ENCODE data around the gene CAMK2G.
"Not testable (repeated sequence)": the region's sequence is repeated elsewhere in the genome, so short reads cannot be mapped to it uniquely, and the experiment has no call there.

Gene CAMK2G

GRCh38 chr10:73809061-73809818 lies 65.1 kb downstream of the CAMK2G start:
- no peak for DNase-seq

DNA sequence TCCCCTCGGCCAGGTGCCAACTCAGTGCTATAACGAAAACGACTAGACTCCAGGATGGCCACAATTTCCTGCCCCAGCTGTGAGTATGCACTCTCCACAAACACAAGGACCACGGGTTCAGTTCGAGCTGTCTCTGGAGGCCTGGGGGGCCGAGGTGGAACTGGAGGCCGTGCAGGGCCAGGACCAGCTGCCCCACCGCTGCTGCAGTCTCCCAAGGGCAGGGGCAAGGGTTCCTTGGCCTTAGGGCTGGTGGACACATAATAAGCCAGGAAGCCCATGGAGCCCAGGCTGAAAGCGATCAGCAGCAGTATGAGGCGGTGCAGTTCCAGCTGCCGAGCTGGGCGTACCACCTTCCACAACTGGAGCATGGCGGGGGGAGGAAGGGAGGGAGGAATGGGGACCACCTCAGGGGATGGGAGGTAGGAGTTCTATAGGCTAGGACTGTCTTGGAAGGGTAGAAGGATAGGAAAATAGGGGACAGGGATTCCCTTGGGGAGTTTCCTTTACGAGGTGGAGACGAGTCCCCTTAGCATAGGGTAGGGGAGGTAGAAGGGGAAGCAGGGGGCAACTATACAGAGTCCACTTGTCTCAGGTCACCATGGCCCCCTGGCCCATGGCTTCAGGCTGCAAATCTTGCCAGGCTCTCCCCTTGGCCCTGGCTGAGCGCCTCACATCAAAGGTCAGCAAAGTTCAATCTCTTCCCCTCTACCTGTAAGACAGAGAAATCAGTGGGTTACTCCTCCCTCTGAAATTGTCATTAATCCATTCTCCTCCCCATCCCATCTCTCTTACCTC lies 66.1 kb downstream of the CAMK2G start:
- DNase-seq = no peak

GRCh38 chr10:73807471-73807870 lies 66.9 kb downstream of the CAMK2G start:
- no peak for DNase-seq

GRCh38 chr10:73806176-73806950 lies 68.0 kb downstream of the CAMK2G start:
- no peak for DNase-seq

- DNase-seq = no peak
These were observed 70.6 kb downstream of the CAMK2G start for GRCh38 chr10:73803680-73804286.

GRCh38 chr10:73802276-73802991 lies 71.9 kb downstream of the CAMK2G start:
- no peak for DNase-seq

DNA sequence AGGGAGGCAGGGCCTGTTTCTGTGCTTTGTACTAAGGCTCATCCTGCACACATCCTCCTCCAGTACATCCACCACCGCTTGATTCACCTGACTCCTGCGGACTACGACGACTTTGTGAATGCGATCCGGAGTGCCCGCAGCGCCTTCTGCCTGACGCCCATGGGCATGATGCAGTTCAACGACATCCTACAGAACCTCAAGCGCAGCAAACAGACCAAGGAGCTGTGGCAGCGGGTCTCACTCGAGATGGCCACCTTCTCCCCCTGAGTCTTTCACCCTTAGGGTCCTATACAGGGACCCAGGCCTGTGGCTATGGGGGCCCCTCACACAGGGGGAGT lies 73.1 kb downstream of the CAMK2G start:
- no peak for DNase-seq

DNA sequence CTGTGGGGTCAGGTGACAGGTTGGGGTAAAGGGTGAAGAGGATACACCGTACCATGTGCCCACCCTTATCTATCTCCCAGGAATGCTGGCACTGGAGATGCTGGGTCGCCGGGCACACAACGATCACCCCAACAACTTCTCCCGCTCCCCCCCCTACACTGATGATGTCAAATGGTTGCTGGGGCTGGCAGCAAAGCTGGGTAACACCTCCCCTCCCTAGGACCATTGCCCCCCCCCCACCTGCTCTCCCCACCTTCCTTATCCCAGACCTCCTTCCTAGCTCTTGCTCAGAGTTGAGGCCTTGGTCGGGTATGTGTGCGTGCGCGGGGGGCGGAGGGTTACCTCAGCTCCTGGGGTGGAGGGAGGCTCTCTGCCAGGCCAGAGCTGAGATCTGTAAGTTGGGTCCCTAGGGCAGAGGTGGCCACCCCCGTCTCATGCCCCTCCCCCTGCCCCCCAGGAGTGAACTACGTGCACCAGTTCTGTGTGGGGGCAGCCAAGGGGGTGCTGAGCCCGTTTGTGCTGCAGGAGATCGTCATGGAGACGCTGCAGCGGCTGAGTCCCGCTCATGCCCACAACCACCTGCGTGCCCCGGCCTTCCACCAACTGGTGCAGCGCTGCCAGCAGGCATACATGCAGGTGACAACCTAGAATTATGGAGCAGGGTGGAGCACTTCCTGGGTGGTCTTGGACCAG lies 73.6 kb downstream of the CAMK2G start:
- DNase-seq = no peak

DNA sequence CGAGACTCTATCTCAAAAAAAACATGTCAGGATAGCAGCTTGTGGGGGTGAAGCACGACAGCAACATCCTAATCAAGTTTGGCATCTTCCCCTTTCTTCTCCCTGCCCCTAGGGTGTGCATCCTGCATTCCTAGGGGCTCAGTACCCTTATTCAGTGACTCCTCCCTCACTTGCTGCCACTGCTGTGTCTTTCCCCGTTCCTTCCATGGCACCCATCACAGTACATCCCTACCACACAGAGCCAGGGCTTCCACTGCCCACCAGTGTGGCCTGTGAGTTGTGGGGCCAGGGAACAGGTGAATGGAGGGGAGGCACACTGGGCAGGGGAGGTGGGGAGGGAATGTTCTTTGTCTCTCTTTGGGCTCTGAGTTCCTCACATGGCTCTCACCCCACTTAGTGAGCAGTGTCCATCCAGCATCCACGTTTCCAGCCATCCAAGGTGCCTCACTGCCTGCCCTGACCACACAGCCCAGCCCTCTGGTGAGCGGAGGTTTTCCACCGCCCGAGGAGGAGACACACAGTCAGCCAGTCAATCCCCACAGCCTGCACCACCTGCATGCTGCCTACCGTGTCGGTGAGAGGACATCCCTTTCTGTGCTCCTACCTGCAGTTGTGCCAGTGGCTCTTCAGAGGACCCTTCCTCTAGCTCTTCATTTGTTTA lies 74.3 kb downstream of the CAMK2G start:
- DNase-seq = no peak

- DNase-seq = no peak
These were observed 75.3 kb downstream of the CAMK2G start for GRCh38 chr10:73798927-73799560.

DNA sequence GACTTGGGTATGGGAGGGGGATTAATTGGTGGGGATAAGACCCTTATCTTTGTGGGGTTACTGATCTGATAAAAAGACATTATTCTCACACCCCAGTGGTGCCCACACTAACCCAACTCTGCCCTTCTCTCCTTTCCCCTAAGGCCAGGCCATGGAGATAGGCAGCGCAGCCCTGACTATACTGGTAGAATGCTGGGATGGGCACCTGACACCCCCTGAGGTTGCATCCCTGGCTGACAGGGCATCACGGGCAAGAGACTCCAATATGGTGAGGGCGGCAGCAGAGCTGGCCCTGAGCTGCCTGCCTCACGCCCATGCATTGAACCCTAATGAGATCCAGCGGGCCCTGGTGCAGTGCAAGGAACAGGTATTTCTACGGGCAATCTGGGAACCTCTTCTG lies 76.3 kb downstream of the CAMK2G start:
- no peak for DNase-seq

- DNase-seq = no peak
These were observed 76.9 kb downstream of the CAMK2G start for GRCh38 chr10:73797324-73798025.

DNA sequence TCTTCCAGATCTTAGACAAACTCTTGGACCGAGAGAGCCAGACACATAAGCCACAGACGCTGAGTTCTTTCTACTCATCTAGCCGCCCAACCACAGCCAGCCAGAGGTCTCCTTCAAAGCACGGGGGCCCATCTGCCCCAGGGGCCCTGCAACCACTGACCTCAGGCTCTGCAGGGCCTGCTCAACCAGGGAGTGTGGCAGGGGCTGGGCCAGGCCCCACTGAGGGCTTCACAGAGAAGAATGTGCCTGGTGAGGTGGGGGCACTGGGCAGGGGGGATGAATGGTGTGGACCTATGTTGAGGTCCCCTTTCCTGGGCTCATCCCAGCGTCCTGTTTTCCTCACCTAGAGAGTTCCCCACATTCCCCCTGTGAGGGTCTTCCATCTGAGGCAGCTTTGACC lies 77.6 kb downstream of the CAMK2G start:
- no peak for DNase-seq

DNA sequence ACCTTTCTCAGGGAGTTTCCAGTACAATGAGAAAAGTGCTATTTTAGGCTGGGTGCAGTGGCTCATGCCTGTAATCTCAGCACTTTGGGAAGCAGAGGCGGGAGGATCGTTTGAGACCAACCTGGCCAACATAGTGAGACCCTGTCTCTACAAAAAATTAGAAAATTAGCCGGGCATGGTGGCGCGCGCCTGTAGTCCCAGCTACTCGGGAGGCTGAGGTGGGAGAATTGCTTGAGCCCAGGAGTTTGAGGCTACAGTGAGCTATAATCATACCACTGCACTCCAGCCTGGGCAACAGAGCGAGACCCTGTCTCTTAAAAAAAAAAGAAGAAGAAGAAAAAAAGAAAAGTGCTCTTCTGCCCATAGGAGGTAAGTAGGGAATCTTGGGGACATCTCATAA lies 78.3 kb downstream of the CAMK2G start:
- DNase-seq = not testable (repeated sequence)

GRCh38 chr10:73795491-73795890 lies 78.9 kb downstream of the CAMK2G start:
- not testable (repeated sequence) for DNase-seq

- DNase-seq = no peak
These were observed 80.9 kb downstream of the CAMK2G start for GRCh38 chr10:73793456-73793855.

DNA sequence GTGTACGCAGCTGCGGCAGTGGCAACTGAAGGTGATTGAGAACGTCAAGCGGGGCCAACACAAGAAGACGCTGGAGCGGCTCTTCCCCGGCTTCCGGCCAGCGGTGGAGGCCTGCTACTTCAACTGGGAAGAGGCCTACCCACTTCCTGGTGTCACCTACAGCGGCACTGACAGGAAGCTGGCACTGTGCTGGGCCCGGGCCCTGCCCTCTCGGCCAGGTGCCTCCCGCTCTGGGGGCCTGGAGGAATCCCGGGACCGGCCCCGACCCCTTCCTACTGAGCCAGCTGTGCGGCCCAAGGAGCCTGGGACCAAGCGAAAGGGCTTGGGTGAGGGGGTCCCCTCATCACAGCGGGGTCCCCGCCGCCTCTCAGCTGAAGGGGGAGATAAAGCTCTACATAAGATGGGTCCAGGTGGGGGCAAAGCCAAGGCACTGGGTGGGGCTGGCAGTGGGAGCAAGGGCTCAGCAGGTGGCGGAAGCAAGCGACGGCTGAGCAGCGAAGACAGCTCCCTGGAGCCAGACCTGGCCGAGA lies 82.4 kb downstream of the CAMK2G start:
- no peak for DNase-seq

DNA sequence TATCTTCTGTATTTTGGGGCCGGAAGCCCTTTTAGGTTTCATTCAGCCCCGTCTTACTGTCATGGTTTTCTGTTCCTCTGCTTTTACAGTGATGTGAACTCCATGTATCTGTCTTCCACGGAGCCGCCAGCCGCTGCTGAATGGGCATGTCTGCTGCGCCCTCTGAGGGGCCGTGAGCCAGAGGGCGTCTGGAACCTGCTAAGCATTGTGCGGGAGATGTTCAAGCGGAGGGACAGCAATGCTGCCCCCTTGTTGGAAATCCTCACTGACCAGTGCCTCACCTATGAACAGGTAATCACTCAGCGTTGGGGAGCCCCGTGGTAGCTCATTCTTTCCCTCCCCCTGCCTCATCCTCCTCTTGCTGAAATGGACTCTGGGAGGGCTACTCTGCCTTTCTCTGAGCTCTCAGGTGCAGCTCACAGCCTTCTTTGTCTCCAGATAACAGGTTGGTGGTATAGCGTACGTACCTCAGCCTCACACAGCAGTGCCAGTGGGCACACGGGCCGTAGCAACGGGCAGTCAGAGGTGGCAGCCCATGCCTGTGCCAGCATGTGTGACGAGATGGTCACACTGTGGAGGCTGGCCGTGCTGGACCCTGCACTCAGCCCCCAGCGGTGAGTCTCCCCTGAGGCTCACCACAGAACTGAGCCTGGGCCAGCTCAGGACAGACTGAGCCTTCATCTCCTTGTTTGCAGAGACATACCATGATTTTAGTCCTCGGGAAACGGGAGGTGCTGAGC lies 83.3 kb downstream of the CAMK2G start:
- no peak for DNase-seq

DNA sequence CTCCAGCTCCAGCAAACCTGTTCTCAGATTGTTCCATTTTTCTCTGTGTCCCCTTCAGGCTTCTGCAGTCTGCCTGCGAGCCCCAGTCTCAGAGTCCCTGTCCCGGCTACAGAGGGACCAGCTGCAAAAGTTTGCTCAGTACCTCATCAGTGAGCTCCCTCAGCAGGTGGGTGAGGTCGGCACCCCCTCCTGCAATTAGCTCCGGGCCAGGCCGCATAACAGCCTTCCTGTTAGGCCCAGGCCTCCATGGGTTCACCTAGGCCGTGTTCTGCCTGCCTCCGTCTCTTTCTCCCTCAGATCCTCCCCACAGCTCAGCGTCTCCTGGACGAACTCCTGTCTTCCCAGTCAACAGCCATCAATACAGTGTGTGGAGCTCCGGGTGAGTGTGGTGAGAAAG lies 84.7 kb downstream of the CAMK2G start:
- DNase-seq = no peak

Data from NCI-H524 (cell line).